ENCODE measurements around the gene NEGR1.

NEGR1 gene

DNA sequence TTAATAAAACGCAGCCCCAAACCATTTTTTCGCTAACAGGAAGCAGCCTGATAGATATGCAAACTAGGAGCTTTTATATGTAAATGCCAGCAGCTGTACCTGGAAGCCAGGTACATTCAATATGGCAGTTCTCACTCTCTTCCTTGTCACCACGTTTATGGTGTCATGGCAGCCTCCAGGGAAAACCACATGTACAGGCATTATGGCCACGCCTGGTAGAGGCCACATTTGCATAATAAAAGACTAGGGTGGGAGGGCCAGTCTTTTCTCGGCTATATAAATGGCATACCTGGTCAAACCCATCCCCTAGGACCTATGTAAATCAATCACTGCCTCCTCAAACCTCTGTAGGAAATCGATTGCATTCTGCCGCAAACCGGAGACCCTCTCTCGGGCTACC, 247.5 kb downstream of the NEGR1 start:
- DNase-seq (ENCODE audit: low read depth in 2 of 2): no peak

DNA sequence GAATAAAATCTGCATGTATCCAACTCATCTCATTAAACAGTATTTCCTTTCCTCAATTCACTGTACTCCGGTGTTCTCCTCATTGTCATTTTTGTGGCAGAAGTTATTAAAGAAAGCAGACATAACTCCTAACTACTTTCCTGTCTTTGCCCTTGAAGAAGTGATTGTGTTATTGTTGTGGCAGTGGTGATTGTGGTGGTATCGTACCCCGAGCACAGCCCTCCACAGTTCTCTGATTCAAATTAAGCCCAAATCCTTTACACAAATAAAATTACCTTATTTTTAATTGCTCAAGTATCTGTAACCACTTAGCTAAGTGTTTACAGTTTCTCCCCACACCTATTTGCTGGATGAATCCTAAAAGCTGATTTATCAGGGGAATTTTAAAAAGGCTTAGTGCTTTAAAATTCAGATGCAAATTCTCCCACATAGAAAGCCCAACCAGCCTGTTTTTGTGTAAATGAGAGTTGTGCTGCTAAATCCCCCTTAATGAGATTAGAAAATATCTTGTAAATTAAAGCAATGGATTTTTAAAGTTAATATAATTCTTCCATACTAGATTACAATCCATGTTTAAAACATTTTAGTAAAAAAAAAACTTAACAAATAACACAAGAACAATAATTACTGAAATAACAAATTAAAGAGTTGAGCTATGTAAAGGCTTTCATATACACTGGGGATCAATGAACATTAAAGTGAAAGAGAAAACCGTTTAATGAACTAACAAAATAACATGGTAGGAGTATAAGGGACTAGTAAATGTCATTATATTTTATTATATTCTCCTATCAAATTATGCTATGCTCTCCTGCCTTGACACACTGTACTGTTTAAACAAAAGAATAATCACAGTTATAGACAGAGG, 259.0 kb downstream of the NEGR1 start:
- DNase-seq (ENCODE audit: low read depth in 2 of 2): no peak

DNA sequence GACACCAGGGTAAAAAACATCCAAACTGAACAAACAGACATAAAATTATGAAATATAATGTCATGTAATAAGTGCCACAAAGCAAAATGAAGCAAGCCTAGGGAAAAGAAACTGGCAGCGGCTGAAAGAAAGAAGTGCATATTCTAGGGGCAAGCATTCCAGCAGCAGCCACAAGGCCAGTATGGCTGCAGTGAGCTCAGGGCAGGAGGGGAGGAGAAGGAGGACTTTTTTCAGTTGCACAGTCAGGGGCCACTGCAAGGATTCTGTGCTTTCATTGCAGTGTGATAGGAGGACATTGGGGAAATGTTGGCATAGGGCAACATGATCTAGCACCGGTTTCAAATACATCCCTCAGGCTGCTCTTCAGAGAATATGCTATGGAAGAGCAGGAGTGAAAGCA, 263.8 kb downstream of the NEGR1 start:
- no peak for DNase-seq (ENCODE audit: low read depth in 2 of 2)

DNA sequence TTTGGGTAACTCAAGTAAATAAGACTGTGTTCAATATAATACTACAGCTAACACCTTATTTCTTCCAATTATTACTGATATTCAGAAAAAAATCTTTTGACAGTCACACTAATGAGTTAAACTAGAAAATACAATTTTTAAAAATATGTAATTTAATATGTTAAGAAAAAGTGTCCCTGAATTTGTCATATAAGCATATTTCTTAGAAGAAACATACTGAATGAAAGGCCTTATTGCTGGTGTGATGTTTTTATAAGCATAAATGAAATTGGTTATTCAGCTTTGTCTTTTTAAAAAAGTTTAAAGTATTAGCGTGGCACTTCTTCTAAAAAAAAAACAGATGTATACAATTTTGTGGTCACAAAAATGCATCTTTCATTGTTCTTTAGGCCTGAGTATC, 267.3 kb downstream of the NEGR1 start:
- DNase-seq (ENCODE audit: low read depth in 2 of 2): no peak

DNA sequence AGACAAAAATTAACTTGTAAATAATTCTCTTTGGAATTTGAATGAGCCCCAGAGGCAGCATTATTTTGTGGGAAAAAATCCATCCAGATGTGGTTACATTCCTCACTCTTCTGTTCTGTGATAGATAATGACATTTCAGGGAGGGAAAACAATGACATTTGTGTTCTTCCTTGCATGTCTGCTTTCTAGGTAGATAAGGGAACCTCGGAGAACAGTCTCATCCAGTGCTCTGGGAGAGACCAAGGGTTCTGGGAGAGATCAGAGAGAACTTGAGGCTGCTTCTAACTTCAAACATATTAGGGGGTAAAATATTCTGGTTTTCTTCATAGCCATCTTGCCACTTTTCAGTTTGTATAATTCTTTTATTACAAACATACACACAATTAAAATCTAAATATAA, 269.2 kb downstream of the NEGR1 start:
- no peak for DNase-seq (ENCODE audit: low read depth in 2 of 2)

DNA sequence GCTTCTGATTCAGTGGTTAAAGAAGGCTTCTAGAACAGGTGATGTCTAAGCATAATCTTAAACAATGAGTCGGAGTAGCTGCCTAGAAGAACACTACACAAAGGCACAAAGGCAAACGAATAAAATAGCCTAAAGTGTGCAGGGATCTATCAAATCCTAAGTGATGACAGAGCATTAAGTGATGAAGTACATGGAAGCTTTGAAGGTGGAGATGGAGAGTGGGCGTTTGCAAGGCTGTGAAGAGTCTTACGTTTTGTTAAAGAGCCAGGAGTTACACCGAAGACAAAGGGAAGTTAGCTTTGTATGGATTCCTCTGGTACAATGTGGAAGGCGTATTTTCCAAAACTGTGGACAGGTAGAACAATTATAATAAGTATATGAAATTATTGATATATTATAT, 270.6 kb downstream of the NEGR1 start:
- no peak for DNase-seq (ENCODE audit: low read depth in 2 of 2)

DNA sequence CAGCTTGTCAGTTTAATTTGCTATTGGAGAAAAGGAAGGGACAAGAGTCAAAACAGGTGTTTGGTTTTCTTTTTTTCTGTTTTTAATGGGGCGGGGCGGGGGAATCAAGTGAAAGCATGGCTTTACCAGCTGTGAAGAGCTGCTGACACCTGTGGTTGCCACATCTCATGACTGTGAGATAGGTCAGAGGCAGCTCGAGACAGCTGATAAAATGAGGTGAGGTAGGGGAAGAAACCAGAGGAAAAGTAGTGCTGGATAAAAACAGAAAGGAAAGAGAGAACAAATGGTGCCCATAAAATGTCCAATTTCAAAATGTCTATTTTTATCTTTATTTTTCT, 272.3 kb downstream of the NEGR1 start:
- DNase-seq (ENCODE audit: low read depth in 2 of 2): no peak

DNA sequence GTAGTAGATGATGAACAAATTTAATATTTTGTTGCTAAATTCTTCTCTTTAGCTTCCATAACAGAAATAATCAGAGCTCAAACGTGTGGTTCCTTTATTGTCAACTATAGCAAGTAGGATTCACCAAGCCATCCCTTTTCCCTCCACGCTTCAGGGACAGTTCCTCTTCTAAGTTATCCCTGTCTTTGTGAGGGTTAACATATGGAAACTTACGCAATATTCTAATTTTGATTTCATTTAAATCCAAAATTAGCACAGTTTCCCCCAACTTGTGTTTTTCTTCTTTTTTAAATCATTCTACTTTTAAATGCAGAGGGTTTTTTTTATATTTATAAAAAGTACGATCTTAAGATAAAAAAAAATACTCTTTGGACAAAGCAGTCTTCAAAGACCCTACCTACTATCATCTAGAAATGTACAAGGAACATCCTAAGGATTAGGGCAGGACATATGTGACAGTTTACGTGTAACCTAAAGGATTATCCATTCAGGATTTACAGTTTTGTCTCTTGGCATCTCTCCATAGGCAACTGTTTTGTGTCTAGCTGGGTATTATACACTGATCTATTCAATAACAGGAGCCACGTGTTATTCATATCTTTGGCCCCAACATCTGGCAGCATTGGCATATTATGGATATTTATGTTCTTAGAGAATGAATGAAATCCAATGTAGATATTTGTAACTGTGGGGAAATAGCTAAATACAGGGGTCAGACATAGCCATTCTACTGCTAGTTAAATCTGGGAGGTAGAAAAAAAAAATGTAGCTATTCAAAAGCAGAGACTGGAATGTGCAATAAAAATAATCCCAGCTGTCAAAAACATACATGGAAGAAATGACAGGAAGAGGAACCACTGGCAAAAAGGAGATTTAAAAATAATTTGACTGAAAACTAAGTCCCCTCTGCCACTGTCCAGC, 272.9 kb downstream of the NEGR1 start:
- no peak for DNase-seq (ENCODE audit: low read depth in 2 of 2)

DNA sequence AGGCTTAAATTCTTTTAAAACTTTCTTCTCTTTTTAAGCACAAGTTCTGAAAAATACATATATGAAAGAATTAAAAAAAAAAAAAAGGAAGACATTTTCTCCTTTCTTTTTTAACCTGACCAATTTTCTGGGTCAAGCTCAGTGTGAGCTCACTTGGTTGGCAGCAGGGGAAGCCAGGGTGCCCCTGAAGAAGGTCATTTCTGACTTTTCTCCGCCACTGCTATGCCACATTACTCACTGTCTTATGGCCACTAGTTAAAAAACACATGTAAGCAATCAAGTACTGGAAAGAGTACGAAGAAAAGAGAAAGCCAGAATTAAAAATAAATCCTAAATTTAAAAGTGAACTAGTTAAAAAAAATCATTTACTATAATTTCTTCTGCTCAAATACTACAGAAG, 275.0 kb downstream of the NEGR1 start:
- DNase-seq (ENCODE audit: low read depth in 2 of 2): no peak

DNA sequence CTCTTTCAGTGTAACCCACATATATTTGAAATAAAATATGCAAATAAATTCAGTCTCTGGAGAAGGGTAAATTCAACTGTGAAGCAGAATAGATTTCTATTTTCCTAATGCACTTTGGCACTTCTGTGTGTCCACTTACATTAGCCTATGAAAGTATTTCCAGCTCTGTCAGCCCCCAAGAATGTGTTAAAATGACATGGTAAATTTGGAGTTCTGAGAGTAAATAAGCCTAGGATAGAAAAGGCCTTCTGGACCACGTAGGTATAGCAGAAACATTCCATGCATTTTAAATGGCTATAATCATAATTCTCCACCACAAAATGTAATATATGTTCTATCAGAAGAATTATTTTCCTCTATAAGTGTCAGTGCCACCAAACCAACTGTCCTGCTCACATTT, 276.2 kb downstream of the NEGR1 start:
- DNase-seq (ENCODE audit: low read depth in 2 of 2): no peak

DNA sequence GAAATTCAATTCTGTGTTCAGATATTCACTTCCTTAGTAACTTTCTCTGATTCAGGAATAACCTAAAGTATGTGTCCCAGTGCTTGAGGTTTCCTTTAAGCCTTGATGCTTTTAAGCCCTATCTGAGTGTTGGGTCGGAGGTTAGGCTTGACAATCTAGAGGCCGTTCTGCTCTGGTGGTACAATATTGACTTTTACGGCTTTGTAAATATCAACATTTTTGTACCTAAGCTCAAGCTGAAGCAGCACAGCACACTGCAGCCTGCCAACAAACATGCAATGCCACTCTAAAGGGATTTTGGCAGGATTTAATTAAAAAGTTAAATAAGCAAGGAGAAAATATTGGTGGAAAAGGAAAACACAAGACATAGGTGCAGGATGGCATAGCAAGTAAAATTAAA, 279.2 kb downstream of the NEGR1 start:
- no peak for DNase-seq (ENCODE audit: low read depth in 2 of 2)

DNA sequence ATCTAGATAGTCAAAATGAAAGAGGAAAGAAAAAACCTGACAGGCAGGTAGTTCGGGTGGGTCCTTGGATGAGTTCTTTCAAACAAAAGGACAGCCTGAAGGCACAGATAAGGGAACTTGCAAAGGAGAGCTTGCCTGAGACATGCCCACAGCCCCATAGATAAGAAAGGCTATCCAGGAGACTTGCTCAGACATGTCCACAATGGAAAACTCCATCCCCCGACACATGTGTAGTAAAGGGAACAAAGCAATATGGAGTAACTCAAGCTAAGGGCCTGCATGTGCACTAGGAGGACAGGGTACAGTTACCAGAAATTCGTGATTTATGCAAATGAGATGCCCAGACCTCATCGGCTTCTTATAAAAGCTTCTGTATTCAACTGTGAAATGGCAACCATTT, 281.5 kb downstream of the NEGR1 start:
- DNase-seq (ENCODE audit: low read depth in 2 of 2): no peak

DNA sequence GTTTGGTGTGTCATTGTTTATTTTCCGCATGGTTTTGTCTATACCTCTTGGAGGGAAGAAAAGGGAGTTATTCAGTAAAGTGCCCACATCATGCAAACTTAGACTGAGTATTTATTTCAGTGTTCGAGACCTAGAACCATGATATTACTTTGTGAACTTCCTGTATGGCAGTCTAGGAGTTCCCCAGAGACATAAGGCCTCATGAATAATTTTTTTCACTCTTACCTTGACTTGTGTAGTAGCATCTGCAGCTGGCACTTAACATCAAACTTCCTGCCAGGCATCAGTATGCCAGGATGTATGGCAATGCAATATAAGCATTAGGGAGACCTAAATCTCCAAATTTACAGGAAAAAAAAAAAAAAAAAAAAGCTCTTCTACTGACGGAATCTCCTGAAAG, 287.7 kb downstream of the NEGR1 start:
- no peak for DNase-seq (ENCODE audit: low read depth in 2 of 2)

DNA sequence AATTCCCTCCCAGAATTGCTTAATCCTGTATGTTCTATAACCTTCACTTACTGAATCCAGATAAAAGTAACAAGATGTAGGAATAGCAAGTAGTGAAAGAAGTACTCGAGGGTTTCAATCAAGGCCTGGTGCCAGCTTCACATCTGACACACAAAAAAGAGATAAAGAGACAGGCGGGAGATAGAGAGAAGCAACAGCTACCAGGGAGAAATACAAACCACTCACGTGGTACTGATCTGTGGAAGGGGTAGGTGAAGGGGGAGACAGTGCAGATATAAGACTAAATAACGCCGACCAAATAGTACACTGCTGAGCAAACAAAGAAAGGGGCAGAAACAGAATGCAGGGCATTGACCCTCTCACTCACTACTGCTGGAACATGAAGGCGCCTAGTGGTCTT, 295.2 kb downstream of the NEGR1 start:
- no peak for DNase-seq (ENCODE audit: low read depth in 2 of 2)

DNA sequence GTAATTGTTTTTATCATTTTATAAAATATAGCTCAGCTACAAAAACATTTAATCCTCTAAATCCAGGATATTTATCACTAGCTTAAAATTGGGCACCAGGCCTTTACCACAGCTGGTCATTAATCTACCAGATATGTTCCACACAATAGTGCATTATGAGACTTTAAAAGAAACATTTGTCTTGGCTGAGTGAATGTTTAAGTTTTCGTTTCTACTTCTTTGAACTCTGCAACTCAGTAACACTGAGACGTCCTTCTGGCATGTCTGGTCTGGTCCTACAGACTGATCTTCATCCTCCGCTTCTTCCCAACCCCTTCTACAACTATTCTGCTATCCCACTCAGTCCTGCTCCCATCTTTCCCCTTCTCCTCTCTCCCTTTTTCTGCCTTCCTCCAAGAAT, 296.2 kb downstream of the NEGR1 start:
- no peak for DNase-seq (ENCODE audit: low read depth in 2 of 2)

DNA sequence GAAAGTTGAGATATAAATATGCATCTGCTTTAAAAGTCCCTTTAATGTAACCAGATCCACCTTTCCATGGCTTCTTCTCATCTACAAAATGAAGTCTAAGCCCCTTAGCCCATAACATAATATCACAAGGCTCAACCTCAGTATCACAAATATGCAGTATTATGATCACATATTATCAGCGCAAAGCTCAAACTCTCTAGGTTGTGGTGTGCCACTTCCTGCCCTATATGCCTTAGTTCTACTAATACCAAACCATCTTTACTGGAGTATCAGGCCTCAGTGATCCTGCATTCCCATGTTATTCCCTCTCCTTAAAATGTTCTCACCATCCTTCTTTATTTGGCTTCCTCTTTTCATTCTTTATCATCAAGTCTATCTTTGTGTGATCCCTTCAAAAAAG, 301.8 kb downstream of the NEGR1 start:
- no peak for DNase-seq (ENCODE audit: low read depth in 2 of 2)

DNA sequence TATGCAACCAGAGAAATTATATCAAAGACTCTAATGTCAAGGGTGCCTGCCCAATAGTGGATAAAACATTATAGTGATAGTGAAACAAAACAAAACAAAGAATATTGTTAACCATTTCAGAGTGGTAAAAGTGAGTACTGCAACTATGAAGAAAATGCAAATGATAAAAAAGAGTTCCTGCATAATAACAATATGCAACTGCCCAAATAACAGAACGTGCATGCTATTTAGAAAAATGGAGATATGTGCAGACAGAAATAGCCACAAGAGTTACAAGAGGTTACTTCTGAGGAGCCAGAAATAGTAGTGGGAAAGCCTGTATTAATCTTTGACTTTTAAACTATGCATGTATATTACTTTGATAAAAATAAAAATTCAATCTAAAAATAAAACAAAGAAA, 302.5 kb downstream of the NEGR1 start:
- no peak for DNase-seq (ENCODE audit: low read depth in 2 of 2)

DNA sequence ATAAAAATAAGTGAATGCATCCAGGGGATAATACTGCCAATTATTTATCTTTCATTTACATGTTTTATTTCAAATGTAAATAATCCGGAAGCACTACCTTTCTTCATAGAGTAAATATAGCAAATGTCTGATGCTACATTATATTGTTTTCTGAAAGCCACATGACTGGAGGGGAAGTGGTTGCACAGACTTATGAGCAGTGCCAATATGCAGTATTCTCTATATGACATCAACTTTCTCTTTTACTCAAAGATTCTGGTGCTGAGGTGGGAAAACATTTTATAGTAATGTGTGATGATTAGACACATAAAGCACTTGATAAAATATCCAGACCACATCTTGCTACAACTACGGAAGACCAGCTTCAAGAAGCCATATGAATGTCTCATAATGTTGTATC, 314.7 kb downstream of the NEGR1 start:
- no peak for DNase-seq (ENCODE audit: low read depth in 2 of 2)

DNA sequence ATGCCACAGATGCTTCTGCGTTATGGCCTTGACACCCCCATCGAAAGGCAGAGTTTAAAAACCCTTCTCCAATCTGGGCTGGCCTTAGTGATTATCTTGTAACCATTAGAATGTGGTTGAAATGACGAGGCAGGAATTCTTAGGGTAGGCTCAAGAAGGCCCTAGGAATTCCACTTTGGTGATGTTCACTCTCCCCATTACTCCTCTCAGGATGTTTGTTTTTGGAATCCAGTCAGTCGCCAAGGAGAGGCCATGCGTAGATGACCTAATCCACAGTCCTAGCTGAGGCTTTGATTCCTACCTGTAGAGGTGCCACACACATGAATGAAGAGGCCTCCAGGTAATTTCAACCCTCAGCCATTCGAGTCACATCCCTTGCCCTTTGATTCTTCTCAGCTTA, 318.2 kb downstream of the NEGR1 start:
- DNase-seq (ENCODE audit: low read depth in 2 of 2): no peak

DNA sequence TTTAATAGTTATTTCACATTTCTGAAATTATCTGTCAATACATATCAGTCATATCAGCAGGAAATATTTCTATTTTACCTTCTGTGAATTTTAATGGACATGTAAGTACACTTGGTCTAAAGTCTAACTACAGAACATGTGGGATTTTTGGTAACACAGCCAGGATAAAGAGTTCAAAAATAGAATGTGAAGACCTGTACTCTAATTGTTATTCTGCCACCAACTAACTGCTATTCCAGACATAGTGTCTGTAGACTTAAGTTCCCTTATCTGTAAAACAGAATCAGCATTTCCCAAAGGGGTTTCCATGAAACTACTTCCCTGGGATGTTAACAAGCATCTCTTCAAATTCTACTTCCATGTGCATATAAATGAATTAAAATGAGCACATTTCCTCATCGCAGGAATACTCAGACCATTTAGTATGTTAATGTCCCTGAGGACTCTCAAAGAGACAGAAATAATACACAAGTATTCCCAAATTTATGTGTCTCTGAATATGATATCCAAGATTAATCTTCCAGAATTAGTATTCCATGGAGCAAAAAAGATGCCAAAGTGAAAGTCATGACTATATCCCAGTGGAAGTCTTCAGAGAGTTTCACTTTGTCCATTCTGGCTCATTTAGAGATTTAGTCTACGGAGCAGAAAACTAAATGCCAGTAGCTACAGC, 325.6 kb downstream of the NEGR1 start:
- no peak for DNase-seq (ENCODE audit: low read depth in 2 of 2)

DNA sequence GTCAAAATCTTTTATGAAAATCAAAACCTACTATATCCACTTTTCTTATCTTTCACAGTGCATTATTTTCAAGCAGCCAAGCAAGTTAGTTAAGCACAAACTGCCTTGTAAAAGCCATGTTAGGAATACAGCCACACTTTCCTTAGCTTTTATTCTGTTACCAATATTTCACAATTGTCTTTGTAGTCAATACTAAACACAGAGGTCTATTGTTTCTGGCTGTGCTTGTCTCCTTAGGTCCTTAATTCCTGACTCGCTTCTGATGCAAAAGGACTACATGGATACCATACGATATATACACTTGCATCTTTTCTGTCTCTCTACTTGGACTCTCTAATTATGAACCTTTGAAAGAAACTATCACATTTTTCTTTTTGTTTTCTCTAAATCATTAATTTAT, 331.8 kb downstream of the NEGR1 start:
- DNase-seq (ENCODE audit: low read depth in 2 of 2): no peak

DNA sequence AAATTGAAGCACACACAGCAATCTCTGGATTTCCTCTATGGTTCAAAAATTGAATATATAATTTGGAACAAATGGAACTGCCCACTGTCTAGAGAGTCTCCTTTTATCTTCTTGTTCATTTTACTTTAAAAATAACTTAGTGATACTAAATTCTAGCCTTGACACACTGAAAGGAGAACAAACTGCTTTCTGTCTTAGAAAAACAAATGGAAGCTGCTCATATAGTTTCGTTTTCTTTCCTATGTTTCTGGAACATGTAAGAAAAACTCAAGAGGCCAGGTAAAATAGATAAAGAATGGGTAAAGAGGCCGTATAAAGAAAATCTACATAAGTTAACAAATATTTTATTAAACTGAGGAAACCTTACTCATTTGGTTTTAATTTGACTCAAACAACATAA, 332.7 kb downstream of the NEGR1 start:
- no peak for DNase-seq (ENCODE audit: low read depth in 2 of 2)

DNA sequence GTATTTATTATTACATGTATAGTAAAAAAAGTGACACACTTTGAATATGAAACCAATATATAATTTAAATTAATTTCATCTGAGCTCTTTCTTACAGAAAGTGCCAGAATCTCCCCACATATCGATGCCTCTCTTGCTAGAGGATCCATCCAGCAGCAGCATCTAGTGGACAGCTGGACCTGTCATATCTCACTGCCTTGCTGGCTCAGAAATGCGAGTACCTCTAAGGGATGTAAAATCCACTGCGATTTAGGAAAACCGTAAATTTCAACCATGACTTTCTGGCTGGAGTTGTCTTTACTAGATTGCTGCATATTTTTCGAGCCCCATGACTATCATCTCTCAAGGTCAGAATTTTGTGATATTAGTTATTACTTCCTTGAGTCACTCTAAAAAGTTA, 333.8 kb downstream of the NEGR1 start:
- DNase-seq (ENCODE audit: low read depth in 2 of 2): no peak
